HG03280 (cell line): ENCODE measurements around the gene BIN2.
"Not testable (repeated sequence)": the region's sequence is repeated elsewhere in the genome, so short reads cannot be mapped to it uniquely, and the experiment has no call there.

ENCODE experiments used
- ATAC-seq: cut with Tn5 transposase; IDR thresholded peaks from one replicate; pipeline ENCODE4 v1.9.1; 2021; ENCODE audit warnings: mild to moderate bottlenecking, moderate library complexity; ENCODE audit not compliant: unreplicated experiment

The BIN2 gene

DNA sequence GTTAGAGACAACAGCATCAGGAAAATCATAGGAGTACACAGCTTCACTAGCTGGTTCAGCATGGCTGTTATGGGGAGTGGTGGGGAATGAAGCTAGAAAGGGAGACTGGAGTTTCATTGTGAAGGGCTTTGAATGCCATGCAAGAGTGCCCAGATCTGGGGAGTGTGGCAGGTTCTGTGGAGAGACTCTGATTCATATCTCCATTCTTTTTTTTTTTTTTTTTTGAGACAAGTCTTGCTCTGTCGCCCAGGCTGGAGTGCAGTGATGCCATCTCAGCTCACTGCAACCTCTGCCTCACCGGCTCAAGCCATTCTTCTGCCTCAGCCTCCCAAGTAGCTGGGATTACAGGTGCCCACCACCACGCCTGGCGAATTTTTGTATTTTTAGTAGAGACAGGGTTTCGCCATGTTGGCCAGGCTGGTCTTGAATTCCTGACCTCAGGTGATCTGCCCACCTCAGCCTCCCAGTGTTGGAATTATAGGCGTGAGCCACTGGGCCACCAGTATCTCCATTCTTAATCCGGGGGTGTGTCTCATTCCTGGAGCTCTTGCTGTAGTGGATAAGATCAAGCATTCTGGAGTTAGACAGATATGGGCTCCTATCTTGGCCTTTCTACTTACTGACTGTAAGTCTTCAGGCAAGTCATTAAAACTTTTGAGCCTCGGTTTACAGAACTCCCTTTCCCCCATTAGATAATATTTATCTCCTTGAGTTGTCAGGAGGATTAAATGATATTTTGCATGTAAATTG lies 5.7 kb downstream of the BIN2 start:
- ATAC-seq = not testable (repeated sequence)

DNA sequence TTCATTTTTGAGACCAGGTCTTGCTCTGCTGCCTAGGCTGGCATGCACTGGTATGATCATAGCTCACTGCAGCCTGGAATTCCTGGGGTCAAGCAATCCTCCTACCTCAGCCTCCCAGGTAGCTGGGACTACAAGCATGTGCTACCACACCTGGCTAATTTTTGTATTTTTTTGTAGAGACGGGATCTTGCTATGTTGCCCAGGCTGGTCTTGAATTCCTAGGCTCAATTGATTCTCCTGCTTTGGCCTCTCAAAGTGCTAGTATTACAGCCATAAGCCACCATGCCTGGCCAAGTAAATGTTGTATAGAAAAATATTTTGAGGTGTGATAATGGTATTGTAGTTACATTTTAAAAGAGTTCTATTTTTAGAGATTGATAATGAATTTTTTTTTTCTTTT lies 12.6 kb downstream of the BIN2 start:
- ATAC-seq = no peak

DNA sequence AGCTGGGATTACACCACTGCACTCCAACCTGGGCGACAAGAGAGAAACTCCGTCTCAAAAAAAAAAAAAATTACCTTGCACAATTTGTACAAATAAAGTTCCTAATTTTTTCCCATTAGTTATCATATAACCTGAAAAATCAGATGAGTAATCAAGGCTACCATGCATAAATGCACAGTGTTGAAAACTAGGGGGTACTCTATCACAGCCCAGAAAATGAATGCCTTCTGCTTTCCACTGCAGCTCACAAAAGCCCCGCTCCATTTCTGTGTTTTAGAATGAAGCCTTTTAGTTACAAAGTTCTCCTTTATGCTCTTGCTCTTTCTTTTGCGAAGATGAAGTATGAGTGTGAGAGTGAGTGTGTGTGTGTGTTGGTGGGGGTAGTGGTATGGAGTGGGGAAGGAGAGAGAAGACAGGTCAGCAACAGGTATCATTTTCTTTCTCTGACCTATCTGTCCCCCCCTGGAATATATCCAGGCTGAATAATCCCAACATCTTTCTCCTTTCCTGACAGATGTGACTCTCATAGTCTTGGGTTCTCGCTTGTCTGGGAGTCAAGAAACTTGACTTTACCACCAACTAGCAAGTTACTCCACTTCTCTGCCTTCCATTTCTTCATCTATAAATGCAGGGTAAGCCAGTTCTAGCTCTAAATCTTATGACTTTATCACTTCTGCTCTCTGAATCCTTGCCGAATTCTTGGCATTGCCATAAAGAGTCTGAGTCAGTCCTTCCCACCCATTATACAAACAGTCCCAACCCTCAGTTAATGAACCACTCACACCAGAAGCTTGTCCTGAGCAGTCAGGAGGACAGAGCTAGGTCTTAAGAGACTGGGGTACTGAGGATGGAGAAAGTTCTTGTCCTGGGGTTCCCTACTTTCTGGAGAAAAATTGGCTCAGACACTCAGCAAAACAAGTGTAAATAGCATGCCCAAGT lies 16.1 kb downstream of the BIN2 start:
- no peak for ATAC-seq

DNA sequence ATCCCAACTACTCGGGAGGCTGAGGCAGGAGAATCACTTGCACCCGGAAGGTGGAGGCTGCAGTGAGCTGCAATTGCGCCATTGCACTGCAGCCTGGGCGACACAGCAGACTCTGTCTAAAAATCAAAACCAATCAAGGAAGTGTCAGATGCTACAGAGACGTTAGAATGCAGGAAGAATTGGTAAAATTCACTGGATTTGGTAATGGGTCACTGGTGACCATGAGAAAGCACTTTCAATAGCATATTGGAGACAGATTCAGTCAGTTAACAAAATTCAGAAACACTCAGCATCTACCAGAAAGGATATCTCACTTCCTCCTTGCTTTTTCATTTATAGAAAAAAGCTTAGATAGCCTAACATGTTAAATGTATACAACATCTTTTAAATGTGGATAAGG lies 17.5 kb downstream of the BIN2 start:
- no peak for ATAC-seq

DNA sequence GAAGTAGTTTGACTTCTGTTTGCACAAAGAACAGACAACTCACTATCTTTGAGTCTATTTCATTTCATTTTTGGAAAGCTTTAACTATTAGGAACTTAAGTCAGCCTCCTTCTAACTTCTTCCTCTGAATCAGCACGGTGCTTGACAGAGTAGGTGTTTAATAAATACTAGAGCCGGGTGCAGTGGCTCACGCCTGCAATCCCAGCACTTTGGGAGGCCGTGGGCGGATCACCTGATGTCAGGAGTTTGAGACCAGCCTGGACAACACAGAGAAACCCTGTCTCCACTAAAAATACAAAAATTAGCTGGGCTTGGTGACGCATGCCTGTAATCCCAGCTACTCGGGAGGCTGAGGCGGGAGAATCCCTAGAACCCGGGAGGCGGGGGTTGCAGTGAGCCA lies 23.2 kb downstream of the BIN2 start:
- not testable (repeated sequence) for ATAC-seq

DNA sequence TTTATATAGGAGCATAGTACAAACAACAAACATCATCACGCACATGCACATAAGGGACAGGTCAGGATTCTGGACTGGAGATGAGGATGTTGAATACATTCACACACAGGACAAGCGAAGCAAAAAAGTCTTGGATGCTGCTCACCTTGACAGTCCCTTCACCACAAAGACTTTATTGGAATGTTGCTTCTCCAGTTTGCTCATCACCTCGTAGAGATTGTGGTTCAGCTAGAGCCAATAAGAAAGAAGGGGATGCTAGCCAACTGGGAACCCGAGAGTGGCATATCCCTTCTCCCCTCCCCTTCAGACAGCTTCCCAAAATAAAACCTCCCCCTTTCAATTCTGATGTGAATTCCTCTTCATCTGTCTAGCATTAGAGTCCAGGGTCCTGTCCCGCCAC lies 28.3 kb downstream of the BIN2 start:
- no peak for ATAC-seq

DNA sequence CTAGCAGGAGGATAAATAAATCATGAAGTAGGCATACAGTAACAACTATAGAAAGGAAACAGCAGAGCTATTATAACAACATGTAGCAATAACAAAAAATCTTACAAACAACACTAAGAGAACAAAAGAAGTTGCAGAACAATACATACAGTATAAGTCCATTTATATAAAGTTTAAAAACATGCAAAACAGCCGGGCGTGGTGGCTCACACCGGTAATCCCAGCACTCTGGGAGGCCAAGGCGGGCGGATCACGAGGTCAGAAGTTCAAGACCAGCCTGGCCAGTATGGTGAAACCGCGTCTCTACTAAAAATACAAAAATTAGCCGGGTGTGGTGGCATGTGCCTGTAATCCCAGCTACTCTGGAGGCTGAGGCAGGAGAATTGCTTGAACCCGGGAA lies 29.9 kb downstream of the BIN2 start:
- ATAC-seq = not testable (repeated sequence)

DNA sequence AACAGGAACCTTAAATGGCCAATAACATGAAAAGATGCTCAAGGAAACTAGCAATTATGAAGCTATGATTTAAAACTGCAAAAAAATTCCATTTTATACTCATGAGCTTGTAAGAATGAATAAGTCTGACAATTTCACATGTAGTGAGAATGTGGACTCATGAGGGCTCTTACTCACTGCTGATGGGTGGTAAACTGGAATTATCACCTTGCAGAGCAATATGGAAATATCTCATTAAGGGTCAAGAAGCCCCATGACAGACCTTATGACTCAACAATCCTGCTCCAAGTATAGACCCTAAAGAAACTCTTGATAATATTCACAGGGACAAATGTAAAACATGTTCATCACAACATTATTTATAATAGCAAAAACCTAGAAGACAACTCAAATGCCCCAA lies 30.3 kb downstream of the BIN2 start:
- ATAC-seq = no peak

DNA sequence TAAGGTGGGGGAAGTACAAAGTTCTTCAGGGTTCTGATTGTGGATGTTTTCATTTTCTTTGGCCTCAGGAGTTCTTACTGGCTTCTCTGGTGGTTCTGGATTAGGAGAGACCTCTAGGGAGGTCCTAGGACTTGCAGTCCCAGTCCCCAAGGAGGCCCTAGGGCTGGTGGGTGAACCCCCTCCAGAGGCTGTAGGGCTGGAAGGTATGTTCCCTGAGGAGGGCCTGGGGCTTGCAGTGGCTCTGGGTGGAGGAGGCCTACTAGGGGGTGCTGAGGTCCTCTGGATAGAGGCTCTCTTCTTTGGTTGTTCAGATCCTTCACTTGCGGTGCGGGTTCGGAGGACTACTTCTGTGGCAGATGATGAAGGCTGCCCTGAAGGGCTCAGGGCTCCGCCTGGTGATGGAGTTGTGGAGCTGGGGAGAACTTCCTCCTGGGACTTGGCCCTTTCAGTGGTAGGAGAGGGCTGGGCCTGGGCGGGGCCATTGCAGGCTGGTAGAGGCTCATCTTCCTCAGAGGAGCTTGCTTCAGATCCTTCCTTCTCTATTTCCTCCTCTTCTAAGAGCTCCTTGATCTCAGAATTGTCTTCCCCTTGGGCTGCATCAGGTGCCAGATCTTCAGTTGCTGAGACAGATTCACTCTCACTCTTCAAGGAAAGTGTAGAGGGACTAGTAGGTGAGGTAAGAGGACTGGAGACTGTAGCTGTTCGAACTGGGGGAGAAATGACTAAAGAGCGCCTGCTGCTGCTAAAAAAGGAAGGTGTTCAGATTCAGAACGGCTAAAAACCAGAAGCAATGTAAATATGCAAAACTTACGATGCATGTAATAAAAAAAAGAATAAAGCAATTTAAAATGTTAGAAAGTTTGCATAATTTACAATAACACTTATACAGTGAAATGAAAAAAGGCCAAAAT lies 32.1 kb downstream of the BIN2 start:
- ATAC-seq = not testable (repeated sequence)

DNA sequence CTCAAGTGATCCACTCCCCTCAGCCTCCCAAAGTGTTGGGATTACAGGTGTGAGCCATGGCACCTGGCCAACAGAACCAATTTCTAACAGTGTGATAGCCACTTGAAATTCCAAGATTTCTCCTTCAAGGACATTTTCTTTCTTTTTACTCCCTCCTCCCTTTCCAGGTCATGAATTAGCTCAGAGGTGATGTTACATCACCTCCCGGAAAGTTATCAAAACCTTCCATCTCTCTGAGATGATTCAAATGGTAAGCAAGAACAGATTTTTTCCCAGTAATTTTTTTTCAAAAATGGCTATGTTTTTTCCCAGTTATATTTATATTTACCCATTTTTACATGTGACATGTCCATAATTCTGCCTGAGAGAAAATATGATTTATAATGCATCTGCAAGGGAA lies 38.1 kb downstream of the BIN2 start:
- ATAC-seq = no peak

DNA sequence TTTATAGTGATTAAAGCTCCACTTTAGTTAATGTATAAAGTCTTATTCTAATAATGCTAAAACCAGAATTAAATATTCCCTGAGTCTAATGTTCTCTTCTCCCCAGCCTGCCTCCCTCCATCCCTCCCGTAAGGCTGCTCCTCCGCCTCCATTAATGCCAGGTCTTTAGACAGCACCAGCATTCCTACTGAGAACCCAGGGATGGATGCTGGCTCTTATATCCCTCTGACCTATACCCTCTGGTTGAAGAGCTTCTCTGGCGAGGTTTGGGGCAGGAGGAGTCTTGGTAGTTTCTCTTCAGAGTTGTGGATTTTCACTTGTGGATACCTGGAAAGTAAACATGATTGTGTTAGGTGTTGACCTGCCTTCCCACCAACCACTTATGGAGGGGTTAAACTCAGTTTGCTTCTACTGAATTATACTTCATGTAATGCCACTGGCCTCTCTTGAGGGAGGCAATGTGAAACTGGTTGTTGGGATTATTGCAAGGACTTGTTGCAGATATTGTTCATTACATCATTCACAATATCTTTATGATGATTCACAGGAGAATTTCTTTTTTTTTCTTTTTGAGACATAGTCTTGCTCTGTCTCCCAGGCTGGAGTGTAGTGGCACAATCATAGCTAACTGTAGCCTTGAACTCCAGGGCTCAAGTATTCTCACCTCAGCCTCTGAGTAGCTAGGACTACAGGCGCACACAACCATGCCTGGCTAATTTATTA lies 42.6 kb downstream of the BIN2 start:
- no peak for ATAC-seq

DNA sequence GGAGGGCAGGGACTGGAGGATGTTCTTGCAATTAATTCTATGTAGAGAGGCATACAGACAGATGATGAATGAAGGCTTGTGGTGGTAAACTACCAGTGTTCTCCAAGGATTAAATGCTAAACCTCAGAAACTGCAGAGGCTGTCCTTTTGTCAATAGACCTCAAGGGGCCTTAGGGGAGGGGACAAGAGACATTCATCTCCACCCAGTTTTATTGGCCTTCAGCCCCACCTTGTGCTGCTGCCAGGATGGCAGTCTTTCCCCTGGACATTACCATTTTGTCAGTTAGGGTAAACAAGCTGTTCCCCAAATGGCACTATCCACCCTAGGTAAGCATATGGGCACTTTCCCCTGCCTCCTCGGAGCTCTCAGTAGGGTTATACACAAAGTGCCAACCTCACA lies 48.9 kb downstream of the BIN2 start:
- no peak for ATAC-seq

DNA sequence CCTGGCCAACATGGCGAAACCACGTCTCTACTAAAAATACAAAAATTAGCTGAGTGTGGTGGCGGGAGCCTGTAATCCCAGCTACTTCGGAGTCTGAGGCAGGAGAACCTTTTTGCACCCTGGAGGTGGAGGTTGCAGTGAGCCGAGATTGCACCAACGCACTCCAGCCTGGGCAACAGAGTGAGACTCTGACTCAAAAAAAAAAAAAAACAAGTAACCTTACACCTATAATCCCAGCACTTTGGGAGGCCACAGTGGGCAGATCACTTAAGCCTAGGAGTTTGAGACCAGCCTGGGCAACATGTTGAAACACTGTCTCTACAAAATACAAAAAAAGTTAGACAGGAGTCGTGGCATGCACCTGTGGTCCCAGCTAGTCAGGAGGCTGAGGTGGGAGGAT lies 51.2 kb downstream of the BIN2 start:
- not testable (repeated sequence) for ATAC-seq

DNA sequence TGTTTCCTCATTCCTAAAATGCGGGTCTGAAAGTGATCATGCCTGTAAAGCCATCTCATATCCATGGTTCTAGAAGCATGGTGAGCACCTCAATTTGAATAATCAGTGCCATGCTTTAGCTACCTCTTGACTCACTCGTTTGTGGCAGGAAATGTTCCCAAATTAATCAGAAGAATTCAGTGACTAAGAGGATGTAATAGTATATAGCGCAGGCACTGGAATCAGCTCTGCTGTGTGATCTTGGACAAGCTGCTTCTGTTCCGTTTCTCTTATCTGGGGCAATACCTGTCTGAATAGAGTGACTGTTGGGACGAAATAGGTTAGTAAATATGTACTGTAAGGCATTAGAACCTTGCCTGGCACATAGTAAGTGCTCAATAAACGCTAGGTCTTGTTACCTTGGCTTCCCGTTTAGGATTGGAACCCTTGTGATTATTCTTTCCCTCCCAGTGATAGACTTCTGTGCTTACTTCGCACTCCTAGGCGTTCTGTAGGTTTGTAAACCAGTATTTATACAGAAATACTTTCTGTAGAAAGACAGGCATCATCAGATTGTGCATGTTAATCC lies 52.9 kb downstream of the BIN2 start:
- ATAC-seq = no peak

DNA sequence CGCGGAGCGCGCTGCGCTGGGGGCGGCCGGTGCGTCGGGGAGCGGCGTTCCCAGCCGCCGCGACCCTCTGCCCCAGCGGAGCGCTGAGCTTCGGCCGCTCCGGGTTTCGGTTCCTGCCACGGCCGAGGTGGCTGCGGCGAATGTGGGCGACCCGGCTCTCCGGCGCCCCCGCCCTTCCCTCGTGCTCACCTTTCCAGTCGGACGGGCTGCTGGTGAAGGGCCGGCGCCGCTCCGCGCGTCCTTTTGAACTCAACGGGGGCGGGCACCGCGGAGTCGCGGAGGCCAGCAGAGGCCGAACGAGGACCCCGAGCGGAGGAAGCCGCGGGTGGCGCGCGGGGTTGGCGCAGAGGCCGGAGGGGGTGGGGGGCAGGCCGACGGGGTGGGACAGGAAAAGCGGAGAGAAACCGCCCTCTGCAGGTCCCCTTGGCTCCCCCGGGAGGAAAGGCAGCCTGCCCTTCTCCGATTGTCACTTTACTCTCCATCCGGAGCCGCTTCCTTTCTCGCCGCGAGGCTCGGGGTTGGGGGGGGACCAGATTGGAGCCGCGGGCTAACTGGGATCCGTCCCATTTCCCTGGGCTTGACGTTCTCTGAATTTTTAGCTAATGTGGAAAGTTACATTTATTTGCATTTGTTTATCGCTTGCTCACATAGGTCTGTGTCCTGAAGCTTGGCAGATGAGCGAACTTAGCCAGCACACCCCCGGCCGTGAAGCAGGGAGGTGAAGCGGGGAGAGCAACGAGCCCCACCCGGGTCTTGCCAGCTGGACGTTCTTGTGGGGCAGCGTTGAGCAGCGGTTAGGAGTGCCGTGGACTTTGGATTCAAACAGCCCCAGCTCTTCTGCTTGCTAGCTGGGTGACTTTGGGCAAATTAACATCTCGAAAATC lies 53.7 kb downstream of the BIN2 start, which contains the start of gene SMAGP:
Gene SMAGP (minus strand): TSS at position 349 of the 884 bp plus-strand sequence. CDS start 1,137 bp downstream, outside the sequence.
- peak; percentile 79 for ATAC-seq

DNA sequence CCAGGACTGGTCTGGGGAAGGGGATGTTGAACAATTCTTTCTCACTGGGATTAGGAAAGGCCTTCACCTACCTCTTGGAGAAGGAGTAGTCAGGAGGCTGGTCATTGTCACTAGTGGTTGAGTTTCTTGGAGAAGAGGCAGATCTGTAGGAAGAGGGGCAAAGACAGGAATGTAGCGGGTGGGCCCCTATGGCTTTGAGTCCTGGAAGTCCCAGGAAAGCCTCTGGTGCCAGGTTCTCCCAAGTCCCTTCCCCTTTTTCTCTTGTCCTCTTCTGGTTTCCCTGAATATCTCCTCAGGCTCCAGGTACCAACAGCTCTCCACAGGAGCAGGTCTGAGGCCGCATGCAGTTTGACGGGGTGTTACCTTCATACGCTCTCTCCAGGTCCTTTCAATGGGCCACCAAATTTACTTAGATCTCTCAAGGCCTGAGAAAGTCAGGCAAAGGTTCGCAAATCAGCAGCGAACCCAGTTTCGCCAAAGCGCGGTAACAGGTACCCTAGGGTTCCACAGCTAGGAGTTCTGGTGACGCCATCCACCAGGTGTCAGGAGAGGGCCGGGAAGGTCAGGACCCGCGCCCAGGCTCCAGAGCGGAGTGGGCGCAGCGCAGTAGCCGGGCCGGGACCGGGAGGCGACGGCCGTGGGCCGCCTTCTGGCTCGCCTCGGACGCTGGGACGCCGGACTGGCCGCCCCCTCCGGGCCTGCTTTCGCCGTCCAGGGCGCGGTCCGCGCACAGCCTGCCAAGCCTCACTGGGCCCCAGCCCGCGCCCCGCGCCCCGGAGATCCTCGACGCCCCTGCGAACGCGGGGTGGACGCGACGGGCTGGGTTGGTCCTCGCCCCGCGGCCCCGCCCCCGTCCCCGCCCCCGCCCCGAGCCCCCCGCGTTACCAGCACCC lies 54.6 kb downstream of the BIN2 start:
- peak; percentile 22 for ATAC-seq

DNA sequence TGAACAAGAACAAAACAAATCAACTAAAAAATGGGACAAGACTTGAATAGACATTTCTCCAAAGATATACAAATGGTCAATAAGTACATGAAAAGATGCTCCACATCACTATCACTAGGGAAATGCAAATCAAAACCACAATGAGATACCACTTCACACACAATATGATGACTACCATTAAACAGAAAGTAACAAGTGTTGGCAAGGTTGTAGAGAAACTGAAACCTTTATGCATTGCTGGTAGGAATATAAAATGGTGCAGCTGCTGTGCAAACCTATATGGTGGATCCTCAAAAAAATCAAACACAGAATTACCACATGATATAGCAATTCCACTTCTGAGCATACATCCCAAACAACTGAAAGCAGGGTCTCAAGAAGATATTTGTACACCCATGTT lies 59.0 kb downstream of the BIN2 start:
- ATAC-seq = no peak

DNA sequence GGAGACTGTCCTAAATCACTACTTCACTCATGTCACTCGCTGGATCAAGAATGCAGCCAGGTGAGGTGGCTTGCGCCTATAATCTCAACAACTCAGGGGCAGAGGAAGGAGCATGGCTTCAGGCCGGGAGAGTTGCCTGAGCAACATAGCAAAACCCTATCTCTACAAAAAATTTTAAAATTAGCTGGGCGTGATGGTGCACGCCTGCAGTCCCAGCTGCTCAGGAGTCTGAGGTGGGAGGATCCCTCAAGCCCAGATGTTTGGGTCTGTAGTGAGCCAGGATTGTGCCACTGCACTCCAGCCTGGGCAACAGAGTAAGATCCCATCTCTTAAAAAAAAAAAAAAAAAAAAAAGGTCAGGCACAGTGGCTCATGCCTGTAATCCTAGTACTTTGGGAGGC lies 59.7 kb downstream of the BIN2 start:
- ATAC-seq = no peak
